Smooth muscle cell (in vitro differentiated cells): ENCODE results near the gene GGT6. TPM values are rescaled to one million over a fixed set of nuclear protein-coding genes. Genes with fewer than 3 reads are reported as not detected.
A peak's percentile ranks its signal among the peaks of the same experiment; 100 is the strongest.

Experiments used
- DNase-seq: peaks from one replicate; lab custom pipeline; 2025; ENCODE audit not compliant: unreplicated experiment; lab: John Stamatoyannopoulos, UW
- H2AFZ ChIP-seq: fragments of 200-600 bp; sonication (generic); 2 replicates; pipeline ENCODE4 v1.6.0; 2016; ENCODE audit warnings: antibody characterized with exemption, low read depth, mild to moderate bottlenecking
- H3F3A ChIP-seq: fragments of 200-600 bp; sonication (generic); 2 replicates; pipeline ENCODE4 v1.6.0; 2017; ENCODE audit warnings: antibody characterized with exemption, low read depth
- H3K27ac ChIP-seq: fragments of 200-600 bp; sonication (generic); 2 replicates; pipeline ENCODE4 v1.5.1; 2016; ENCODE audit warnings: low read depth, mild to moderate bottlenecking
- H3K27me3 ChIP-seq: fragments of 200-600 bp; sonication (generic); 2 replicates; pipeline ENCODE4 v1.6.1; 2016; ENCODE audit warnings: low read depth, mild to moderate bottlenecking
- H3K36me3 ChIP-seq: fragments of 200-600 bp; sonication (generic); 2 replicates; pipeline ENCODE4 v1.5.1; 2016; ENCODE audit warnings: low read depth
- H3K4me1 ChIP-seq: fragments of 200-600 bp; sonication (generic); 2 replicates; pipeline ENCODE4 v1.5.1; 2016; ENCODE audit warnings: low read depth
- H3K4me2 ChIP-seq: fragments of 200-600 bp; sonication (generic); 2 replicates; pipeline ENCODE4 v1.6.0; 2016; ENCODE audit warnings: mild to moderate bottlenecking
- H3K4me3 ChIP-seq: fragments of 200-600 bp; sonication (generic); 2 replicates; pipeline ENCODE4 v1.5.1; 2016; ENCODE audit warnings: mild to moderate bottlenecking
- H3K79me2 ChIP-seq: fragments of 200-600 bp; sonication (generic); 2 replicates; pipeline ENCODE4 v1.6.0; 2016; ENCODE audit warnings: low read depth, mild to moderate bottlenecking
- H3K9ac ChIP-seq: fragments of 200-600 bp; sonication (generic); 2 replicates; pipeline ENCODE4 v1.6.0; 2016; ENCODE audit warnings: low read depth
- H3K9me3 ChIP-seq: fragments of 200-600 bp; sonication (generic); replicated peaks from 2 replicates; pipeline ENCODE4 v1.5.1; 2016; ENCODE audit warnings: low read depth
- H4K20me1 ChIP-seq: fragments of 200-600 bp; sonication (generic); 2 replicates; pipeline ENCODE4 v1.6.0; 2016; ENCODE audit warnings: low read depth
- CTCF ChIP-seq: fragments of 200-600 bp; sonication (generic); IDR thresholded peaks from 2 replicates; pipeline ENCODE4 v1.5.1; 2017; ENCODE audit warnings: borderline replicate concordance, mild to moderate bottlenecking, antibody characterized with exemption; ENCODE audit not compliant: insufficient read depth, poor library complexity, severe bottlenecking
- WGBS: methylation state at CpG from one replicate; pipeline ENCODE4 v1.1.7; 2016; ENCODE audit warnings: low lambda C conversion rate; 5-methylcytosine and 5-hydroxymethylcytosine counted together
- polyA plus RNA-seq: library from polyadenylated mRNA; unstranded; fragments of >200 nt; fragmentation: Nextera tagmentation; extraction: Ambion mirVana; gene quantifications from 2 replicates; pipeline ENCODE4 v1.2.1, GENCODE V29; 2016
- total RNA-seq: library from RNA; depleted of rRNA; stranded (reverse); fragments of >200 nt; gene quantifications from 2 replicates; pipeline ENCODE4 v1.2.3, GENCODE V29; 2014

The GGT6 gene
- total and polyA plus RNA-seq, 2 experiments from 2014 or later = 0.27 TPM; not detected in 1

- Histone ChIP-seq H3F3A (no peaks in the 10 kb centered on the region), H3K9me3 (no peaks in the 10 kb centered on the region), H3K27me3 (no peaks in the 10 kb centered on the region), H3K9ac (no peak overlapping the region), H3K27ac (no peak overlapping the region), H3K4me2 (no peak overlapping the region), H3K4me3 (no peak overlapping the region), H3K79me2 (no peaks in the 10 kb centered on the region), H4K20me1 (peaks cover 3% of the 10 kb centered on the region), H3K36me3 (no peaks in the 10 kb centered on the region), H2AFZ (no peak overlapping the region), H3K4me1 (peaks cover 4% of the 10 kb centered on the region)
- TF ChIP-seq CTCF = no peak
- DNase-seq = no peak
- 98% methylated on average over 11 of the region's 13 CpGs for WGBS
These were observed 22.0 kb downstream of the GGT6 start for GRCh38 chr17:4538236-4539002.

GRCh38 chr17:4537451-4538235 lies 22.7 kb downstream of the GGT6 start:
- Histone ChIP-seq H3F3A (no peaks in the 10 kb centered on the region), H3K9me3 (no peaks in the 10 kb centered on the region), H3K79me2 (no peaks in the 10 kb centered on the region), H2AFZ (no peak overlapping the region), H3K4me1 (peaks cover 4% of the 10 kb centered on the region), H3K9ac (no peak overlapping the region), H4K20me1 (peaks cover 3% of the 10 kb centered on the region), H3K4me3 (no peak overlapping the region), H3K27me3 (no peaks in the 10 kb centered on the region), H3K4me2 (no peak overlapping the region), H3K36me3 (no peaks in the 10 kb centered on the region), H3K27ac (no peak overlapping the region)
- DNase-seq = no peak
- no peak for TF ChIP-seq CTCF
- 93% methylated on average over 19 of the region's 19 CpGs for WGBS

GRCh38 chr17:4536742-4537411 lies 23.5 kb downstream of the GGT6 start:
- Histone ChIP-seq H3K4me2 (peak overlapping the region; percentile 76), H3K27ac (no peak overlapping the region), H3K4me3 (no peak overlapping the region), H4K20me1 (peaks cover 3% of the 10 kb centered on the region), H3K9me3 (no peaks in the 10 kb centered on the region), H3K9ac (no peak overlapping the region), H2AFZ (no peak overlapping the region), H3K36me3 (no peaks in the 10 kb centered on the region), H3K27me3 (no peaks in the 10 kb centered on the region), H3K4me1 (peaks cover 4% of the 10 kb centered on the region), H3K79me2 (no peaks in the 10 kb centered on the region), H3F3A (no peaks in the 10 kb centered on the region)
- DNase-seq = no peak
- WGBS = 81% methylated on average over 16 of the region's 18 CpGs
- TF ChIP-seq CTCF = no peak
